Neutrophil (primary cell): ENCODE results near the gene ANKRD53.

Experiments used
- H3K27ac ChIP-seq: fragments of 200-600 bp; sonication (generic); 2 replicates; pipeline ENCODE4 v1.5.1; 2016; ENCODE audit warnings: mild to moderate bottlenecking, moderate library complexity
- H3K27me3 ChIP-seq: fragments of 200-600 bp; sonication (generic); 2 replicates; pipeline ENCODE4 v1.6.0; 2016; ENCODE audit warnings: mild to moderate bottlenecking
- H3K36me3 ChIP-seq: fragments of 200-600 bp; sonication (generic); 2 replicates; pipeline ENCODE4 v1.5.1; 2017
- H3K4me1 ChIP-seq, 2 experiments: fragments of 200-600 bp in 1 of 2; sonication (generic) in 1 of 2; 1 replicate in 1 of 2; 2 replicates in 1 of 2; pipeline versions ENCODE4 v1.5.1 to v1.6.1; 2013 to 2016; ENCODE audit warnings: low read depth in 1 of 2, low read length in 1 of 2, mild to moderate bottlenecking in 1 of 2, moderate library complexity in 1 of 2; ENCODE audit not compliant: control insufficient read depth in 1 of 2, insufficient read depth in 1 of 2
- H3K4me3 ChIP-seq, 2 experiments: fragments of 200-600 bp in 1 of 2; sonication (generic) in 1 of 2; 1 replicate in 1 of 2; 2 replicates in 1 of 2; pipeline ENCODE4 v1.5.1; 2013 to 2016; ENCODE audit warnings: low read depth in 1 of 2, low read length in 1 of 2, mild to moderate bottlenecking in 1 of 2, moderate library complexity in 1 of 2
- H3K9me3 ChIP-seq: fragments of 200-600 bp; sonication (generic); 2 replicates; pipeline ENCODE4 v1.5.1; 2016
- TF ChIP-seq, protein P1 (sequence below): fragments of 200-600 bp; sonication (generic); IDR thresholded peaks from 2 replicates; pipeline ENCODE4 v1.5.1; 2016; ENCODE audit warnings: antibody characterized with exemption

Gene ANKRD53, protein sequence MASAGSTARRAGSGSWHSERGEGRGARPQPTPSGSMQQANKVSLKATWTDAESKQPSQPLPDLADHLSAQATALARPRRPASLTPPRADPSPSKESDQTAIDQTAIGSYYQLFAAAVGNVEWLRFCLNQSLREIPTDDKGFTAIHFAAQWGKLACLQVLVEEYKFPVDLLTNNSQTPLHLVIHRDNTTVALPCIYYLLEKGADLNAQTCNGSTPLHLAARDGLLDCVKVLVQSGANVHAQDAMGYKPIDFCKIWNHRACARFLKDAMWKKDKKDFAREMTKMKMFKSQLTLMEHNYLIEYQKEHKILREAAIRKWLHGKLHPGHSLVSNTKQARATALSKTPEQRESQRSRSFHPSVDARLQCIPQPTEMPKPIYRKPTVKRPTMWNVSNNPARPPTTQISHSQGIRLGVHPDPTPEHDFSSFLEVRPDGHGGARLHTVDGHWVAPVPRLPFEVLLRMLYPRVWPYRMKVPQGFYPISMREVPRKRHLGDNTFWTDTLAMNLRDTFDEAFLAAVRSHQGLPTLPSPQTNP

DNA sequence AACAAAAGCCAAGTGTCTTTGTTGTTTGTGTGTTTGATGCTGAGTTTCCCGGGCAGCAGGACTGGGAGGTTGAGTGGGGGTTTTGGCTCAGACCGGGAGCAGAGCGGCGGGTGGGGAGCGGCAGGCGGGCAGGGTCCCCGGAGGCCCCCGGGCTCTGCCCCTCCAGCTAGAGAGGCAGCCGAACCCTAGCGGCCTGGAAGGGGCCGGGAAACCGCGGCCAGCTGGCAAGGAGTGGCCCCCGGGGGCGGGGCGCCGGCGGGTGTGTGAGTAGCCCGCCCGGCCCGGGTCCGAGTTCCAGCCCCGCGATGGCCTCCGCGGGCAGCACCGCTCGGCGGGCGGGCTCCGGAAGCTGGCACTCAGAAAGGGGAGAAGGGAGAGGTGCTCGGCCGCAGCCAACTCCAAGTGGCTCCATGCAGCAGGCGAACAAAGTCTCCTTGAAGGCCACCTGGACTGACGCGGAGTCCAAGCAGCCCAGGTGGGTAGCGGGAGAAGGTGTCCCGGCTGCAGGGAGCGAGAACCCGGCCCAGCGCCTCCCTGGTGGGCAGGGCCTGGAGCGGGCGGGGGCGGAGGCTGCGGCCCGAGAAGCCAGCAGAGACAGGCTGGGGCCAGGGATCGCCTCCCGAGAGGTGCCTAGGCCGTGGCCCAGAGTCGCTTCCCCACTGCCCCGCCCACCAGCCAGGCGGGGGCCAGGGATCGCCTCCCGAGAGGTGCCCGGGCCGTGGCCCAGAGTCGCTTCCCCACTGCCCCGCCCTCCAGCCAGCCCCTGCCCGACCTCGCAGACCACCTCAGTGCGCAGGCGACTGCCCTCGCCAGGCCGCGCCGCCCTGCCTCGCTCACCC is at the start of gene ANKRD53:
ANKRD53 (plus strand) TSS at position 290 of the 839 bp plus-strand sequence; CDS start at position 306, 16 bp downstream.
- Histone ChIP-seq H3K4me3 (peak within 1 kb of the TSS; percentile 68 to 77), H3K36me3 (no peaks in the 10 kb centered on the region), H3K4me1 (peaks cover 13 to 21% of the 10 kb centered on the region in 2 experiments), H3K27ac (peak within 1 kb of the TSS; percentile 64), H3K27me3 (peaks cover 56% of the 10 kb centered on the region), H3K9me3 (no peaks in the 10 kb centered on the region)
- TF ChIP-seq, protein P1, sequence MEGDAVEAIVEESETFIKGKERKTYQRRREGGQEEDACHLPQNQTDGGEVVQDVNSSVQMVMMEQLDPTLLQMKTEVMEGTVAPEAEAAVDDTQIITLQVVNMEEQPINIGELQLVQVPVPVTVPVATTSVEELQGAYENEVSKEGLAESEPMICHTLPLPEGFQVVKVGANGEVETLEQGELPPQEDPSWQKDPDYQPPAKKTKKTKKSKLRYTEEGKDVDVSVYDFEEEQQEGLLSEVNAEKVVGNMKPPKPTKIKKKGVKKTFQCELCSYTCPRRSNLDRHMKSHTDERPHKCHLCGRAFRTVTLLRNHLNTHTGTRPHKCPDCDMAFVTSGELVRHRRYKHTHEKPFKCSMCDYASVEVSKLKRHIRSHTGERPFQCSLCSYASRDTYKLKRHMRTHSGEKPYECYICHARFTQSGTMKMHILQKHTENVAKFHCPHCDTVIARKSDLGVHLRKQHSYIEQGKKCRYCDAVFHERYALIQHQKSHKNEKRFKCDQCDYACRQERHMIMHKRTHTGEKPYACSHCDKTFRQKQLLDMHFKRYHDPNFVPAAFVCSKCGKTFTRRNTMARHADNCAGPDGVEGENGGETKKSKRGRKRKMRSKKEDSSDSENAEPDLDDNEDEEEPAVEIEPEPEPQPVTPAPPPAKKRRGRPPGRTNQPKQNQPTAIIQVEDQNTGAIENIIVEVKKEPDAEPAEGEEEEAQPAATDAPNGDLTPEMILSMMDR, result no peak

DNA sequence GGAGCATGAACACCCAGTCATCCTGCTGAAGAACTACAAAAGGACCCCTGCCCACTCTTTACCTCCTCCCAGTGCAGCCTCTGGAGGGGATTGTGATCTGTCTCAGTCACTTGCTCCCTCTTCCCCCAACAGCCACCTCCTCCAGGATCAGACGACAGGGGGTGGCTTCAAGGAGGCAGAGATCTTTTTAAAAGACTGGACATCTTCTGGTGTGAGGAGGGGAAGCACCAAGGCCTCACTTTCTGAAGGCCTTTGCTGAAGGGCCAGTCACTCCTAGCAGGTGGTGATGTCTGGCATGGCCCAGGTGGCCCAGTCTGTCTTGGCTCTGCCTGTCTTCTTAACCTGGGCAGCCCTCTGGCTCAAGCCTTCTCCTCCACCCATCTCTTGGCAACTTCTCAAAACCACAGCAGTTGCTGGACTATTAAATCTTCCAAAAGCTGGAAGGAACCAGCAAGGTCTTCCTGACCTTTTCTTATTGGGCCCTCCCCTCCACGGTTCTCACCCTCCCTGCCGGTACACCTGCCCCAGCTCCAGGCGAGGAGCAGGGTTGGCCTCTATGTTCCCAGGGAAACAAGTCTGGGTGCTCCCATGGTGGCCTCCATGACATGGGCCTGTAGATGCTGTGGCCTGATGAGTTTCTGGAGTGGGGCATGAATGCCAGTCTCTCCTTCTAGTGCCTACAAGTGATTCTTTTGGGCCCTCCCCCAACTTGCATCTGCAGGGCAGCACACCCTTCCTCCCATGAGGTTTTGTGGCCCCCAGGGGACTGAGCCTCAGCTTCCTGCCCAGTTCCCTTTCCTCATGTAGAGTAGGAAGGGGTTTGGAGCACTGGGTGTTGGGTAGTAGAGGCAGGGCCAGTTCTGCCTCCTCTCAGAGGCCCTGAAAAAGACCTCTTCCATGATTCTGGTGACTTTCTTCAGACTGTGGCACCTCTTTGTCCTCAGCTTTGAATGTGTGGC is 47.8 kb upstream of the ANKRD53 start:
- Histone ChIP-seq H3K4me3 (no peak overlapping the region), H3K9me3 (no peaks in the 10 kb centered on the region), H3K27me3 (peaks cover 64% of the 10 kb centered on the region), H3K4me1 (no peaks in the 10 kb centered on the region), H3K27ac (no peak overlapping the region), H3K36me3 (no peaks in the 10 kb centered on the region)
- TF ChIP-seq, protein P1, result no peak

DNA sequence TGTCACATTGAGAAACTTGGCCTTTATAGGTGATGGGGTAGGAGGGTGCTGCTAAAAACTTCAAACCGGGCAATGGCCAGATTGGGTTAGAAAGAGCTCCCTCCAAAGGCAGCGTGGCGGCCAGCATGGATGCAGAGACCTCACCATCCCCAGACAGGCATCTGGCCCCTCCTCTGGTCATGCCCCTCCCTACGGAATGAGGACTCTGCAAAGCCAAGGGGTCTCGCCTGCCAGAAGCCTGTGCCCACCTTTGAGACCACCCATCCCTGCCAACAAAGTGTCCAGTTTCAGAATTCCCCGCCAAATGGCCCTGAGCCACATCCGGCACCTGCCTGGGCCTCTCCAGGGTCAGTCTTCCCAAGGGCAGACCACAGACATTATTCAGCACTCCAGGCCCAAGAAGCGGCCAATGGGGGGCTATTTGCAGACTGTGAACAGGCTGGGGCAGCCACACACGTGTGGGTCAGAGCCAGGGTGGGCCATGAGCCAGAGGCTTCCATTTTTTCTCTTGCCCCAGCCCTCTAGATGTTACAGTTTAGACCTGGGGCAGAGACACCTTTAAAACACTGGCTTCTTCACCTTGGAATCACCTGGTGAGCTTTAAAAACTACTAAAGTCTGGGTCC is 46.9 kb upstream of the ANKRD53 start:
- H3K4me3 ChIP-seq, result no peak overlapping the region
- H3K9me3 ChIP-seq, result no peaks in the 10 kb centered on the region
- TF ChIP-seq, protein P1, result no peak
- H3K36me3 ChIP-seq, result no peaks in the 10 kb centered on the region
- H3K27me3 ChIP-seq, result peaks cover 62% of the 10 kb centered on the region
- no peaks in the 10 kb centered on the region for H3K4me1 ChIP-seq
- H3K27ac ChIP-seq, result no peak overlapping the region

DNA sequence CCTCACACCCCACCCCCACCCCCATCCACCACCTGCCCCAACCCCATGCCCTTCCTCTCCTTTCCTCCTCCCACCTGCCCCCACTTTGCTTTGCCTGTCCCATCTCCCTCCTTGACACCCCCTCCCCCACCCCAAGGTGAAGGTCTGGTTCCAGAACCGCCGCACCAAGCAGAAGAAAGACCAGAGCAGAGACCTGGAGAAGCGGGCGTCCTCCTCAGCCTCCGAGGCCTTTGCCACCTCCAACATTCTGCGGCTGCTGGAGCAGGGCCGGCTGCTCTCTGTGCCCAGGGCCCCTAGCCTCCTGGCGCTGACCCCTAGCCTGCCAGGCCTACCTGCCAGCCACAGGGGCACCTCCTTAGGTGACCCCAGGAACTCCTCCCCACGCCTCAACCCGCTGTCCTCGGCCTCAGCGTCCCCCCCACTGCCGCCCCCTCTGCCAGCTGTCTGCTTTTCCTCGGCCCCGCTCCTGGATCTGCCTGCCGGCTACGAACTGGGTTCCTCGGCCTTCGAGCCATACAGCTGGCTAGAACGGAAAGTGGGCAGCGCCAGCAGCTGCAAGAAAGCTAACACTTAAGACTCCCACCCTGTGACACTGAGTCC is 45.7 kb upstream of the ANKRD53 start:
- no peaks in the 10 kb centered on the region for H3K4me1 ChIP-seq
- no peak overlapping the region for H3K27ac ChIP-seq
- no peaks in the 10 kb centered on the region for H3K9me3 ChIP-seq
- H3K36me3 ChIP-seq, result no peaks in the 10 kb centered on the region
- H3K4me3 ChIP-seq, result no peak overlapping the region
- peaks cover 51% of the 10 kb centered on the region for H3K27me3 ChIP-seq
- TF ChIP-seq, protein P1, result no peak
